GM21367 (cell line): ENCODE data around the gene BMP8B.
"Not testable (repeated sequence)": the region's sequence is repeated elsewhere in the genome, so short reads cannot be mapped to it uniquely, and the experiment has no call there.

Source experiments
- ATAC-seq: cut with Tn5 transposase; IDR thresholded peaks from one replicate; pipeline ENCODE4 v1.9.1; 2021; ENCODE audit not compliant: unreplicated experiment

The BMP8B gene

DNA sequence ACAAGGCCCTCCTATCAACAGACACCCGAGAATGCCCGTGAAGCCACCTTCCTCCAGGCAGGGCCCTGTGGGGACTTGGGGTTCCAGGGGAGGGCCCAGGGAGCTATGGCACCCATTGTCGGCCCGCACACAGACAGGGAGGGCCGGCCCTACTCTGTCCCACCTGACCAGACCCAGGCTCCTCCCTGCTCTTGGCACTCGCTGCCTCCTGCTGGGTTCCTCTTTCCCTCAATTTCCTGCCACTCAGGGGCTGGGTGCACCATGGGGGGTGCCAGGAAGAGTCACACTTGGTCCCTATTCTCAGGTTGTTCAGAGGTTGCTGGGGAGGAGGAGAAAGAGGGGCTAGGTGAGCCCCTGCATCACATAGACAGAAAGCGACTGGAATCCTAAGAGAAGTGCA, 9.5 kb downstream of the BMP8B start:
- ATAC-seq = no peak

DNA sequence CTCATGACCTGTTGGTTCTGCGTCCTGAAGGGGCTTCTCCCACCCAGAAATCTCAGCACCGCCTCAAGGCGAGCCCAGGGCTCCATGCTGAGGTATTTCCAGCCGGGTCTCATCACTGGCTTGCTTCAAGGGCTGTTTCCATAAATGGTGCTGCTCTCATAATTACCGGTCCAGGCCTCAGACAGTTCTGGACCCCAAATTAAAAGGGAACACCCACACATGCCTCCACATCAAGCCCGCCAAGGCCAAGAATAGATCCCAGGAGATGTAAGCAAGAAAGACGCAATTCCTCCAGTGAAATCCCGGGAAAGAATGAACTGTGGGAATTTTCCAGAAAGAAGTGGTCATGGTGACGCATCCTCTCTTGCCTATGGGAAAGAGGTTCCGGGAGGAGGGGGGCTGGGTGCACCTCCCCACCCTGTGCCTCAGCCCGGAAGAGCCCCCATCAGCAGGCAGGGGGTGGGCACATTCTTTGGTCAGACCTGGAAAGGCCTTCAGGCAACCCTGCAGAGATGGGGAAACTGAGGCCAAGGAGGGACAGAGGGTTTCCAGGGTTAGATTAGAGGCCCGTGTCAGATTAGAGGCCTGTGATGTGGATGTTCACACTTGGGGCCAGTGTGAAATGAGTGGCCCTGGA, 10.1 kb downstream of the BMP8B start:
- not testable (repeated sequence) for ATAC-seq

DNA sequence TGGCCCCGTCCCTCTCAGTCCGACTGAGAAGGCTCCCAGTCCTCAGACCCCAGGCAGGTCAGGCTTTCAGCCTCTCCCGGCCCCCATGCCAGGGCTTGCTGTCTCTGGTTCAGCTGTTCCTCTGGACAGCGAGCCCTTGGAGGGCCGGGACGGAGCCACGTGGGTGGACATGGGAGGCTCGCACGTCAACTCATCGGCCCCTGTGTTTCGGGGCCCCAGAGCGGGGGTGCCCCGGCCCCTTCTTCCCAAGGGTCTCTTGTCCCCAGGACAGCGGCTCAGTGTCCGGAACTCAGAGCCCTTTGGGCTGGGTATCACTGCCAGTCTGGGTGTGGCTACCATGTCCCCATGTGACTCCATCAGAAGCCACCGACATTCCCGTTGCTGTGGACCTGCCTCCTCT, 10.8 kb downstream of the BMP8B start:
- not testable (repeated sequence) for ATAC-seq

DNA sequence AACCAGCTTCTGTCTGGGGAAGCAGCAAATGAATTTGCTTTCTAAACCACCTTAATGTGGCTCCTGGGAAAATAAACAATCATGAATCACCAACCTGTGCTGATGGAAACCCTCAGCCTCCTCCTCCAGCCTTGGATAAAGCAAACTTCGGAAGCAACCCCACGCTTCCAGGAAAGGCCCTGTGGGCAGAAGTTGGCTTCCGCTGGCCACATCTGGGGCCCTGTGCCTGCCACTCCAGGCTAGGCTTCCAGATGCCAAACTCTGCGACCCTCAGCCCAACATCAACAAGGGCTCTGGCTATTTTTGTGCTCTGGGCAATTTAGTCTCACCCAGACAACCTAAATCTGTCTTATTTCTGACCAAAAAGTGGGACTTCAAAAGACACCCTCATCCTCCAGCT, 11.4 kb downstream of the BMP8B start:
- no peak for ATAC-seq

DNA sequence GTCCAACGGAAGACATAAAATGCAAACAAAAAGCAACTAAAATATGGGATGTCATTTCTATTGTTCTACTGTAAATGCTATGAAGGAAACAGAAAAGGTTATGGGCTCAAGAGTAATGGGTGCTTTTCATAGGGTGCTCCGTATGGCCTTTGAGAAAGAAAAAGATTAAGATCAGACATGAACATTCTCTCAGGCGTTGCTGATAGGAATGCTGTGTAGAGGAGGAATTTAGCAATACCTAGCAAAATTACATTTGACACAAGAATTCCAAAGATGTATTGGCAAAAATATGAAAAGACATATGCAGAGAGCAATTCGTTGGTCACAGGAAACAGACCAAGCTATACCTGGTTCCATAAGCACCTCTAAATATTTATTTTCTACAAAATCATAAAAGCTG, 11.8 kb downstream of the BMP8B start:
- no peak for ATAC-seq

DNA sequence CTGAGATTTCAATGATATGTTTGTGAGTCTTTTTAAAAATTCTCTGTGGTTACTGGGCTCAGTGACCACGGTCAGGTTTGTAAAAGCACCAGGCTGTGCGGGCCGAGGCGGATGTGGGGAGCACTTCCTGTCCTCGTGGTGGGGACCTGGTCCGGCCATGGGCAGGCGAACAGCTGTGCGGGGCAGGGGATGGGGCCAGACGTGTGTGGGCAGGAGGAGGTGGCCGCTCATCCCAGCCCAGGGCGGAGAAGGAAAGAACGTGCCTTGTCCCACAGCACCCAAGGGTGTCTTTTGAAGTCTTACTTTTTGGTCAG, 12.3 kb downstream of the BMP8B start:
- no peak for ATAC-seq

DNA sequence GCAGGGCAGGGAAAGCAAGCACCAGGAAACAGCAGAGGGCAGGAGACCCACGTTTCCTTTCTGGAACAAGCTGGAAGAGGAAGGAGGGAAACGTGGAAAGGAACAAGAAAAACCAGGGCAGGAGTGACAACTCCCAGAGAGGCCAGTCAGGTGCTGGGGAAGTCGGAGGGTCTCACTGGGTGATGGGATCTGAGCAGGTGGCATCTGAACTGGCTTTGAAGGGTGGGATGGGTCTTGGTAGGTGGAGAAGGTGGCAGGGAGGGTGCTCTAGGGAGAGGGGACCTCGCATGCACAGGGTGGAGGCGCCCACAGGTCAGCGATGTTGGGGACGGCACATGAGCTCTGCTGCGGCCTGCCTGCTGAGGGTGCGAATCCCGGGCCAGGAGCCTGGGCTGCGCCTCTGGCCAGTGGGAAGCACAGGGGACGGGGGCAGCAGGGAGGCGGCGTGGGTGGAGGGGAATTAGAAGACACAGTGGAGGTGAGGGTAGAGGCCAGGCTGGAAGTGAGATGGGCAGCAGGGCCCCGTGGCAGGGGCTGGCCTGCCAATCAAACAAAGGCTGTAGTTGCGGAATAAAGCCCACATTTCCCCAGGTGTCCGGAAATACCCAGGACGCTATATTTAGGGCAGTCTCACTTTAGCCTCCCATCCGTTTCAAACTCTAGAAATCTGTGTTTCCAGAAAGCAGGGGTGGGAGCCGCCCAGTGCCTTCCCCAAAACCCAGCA, 12.8 kb downstream of the BMP8B start:
- not testable (repeated sequence) for ATAC-seq

DNA sequence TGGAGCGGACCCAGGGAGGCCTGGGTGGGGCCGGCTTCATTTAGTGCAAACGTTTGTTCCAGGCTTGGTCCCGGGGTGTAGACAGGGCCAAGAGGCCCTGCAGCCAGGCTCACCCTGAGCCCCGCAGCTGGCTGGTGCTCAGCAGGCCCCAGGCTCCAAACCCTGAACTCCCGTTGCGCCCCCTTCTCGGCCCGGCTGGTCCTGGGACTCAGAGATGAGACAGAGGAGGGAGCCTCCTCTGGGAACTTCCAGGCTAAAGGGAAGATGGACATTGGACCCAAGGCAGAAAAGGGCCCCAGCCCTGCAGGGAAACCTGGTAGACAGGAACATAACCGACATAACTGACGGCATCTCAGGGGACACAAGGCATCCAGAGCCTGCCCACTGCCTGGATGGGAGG, 13.5 kb downstream of the BMP8B start:
- not testable (repeated sequence) for ATAC-seq

DNA sequence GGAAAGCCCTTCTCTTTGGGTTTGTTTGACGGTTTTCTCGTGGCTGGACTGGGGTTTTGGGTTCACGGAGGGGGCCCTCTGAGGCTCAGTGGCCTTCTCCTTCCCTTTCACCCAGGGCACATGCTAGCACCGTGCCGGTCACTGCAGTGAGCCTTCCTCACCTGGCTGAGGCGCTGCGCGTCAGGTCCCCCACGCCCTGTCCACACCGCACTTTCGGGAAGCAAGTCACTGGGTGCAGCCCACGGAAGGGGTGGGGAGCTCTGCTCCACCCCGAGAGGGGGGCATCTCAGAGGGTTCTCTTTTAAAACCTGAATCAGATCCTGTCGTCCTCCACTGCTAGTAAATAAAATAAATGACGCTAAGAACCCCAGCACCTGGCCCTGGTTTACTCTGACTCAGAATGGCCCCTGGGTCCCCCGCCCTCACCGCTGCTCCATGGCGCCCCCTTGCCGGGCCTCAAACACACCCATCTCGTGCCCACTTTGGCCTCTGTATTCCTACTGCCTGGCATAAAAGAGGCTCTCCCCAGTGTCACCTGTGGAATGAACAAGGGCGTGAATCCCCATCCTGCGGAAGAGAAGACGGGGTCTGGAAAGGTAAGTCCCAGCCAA, 15.2 kb downstream of the BMP8B start:
- not testable (repeated sequence) for ATAC-seq

DNA sequence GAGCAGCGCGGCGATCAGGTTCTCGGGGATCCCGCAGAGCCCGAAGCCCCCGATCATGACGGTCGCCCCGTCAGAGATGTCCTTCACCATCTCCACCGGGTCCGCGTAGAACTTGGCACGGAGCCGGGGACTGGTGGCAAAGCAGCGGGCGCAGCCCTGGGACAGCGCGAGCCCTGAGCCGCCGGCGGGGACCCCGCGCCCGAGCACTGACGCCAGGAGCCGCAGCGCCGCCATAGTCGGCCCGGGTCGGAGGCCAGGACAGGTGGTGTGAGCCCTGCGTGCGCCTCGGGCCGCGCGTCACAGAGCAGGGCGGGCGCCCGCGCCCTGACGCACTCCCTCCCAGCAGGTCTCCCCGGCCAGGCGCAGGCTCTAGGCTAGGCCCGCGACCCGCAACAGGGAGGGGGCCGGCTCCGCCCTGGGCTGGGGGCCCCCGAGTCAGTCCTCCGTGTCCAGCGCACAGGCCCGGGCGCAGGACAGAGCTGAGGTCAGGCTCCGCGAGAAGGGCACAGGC, 17.6 kb downstream of the BMP8B start, which contains the start of gene OXCT2:
Gene OXCT2 (minus strand): TSS at position 327 of the 511 bp plus-strand sequence. CDS start 93 bp downstream, at position 234.
- ATAC-seq = not testable (repeated sequence)

DNA sequence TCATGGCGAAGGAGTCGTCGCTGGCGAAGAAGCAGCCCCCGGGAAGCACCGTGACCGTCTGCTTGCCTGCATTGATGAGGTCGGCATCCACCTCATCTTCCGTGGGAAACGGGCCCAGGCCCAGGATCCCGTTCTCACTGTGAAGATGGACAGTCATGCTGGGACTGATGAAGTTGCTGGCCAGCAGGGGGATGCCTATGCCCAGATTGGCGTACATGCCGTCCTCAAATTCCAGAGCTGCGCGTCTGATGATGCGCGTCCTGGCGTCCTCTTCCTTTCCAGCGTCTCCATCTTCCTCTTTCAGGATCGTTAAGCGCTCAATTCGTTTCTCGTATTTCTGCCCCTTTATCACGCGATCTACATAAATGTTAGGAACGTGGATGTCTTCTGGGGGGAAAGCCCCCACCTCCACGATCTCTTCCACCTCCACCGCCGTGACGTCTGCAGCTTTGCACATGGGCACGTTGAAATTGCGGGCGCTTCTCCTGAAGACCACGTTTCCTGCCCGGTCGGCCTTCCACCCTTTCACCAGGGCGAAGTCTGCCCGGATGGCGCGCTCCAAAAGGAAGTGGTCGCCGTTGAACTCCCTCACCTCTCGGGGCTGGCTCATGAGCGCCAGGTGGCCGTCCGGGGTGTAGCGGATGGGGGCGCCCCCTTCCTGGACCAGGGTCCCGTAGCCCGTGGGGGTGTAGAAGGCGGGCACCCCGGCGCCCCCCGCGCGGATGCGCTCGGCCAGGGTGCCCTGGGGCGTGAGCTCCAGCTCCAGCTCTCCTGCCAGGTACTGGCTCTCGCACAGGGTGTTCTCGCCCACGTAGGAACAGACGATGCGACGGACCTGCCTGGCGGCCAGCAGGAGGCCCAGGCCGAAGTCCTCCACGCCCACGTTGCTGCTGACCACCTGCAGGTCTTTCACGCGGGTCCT, 18.3 kb downstream of the BMP8B start:
- ATAC-seq = not testable (repeated sequence)

DNA sequence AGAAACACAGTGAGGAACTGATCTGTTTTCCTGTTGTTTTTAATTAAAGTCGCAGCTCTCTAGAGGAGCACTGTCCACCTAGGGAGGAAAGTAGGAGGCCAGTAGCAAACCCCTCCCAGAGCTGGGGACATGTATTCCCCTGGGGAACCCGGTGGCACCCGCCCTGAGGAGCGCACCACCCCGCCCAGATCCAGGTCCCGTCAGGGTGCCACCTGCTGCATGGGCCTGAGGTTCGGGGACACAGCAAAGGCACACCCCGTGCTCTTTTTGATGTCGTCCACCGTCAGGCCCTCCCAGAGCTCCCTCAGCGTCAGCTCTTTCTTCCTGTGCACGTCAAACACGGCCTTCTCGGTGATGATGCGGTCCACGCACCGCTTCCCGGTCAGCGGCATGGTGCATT, 19.2 kb downstream of the BMP8B start:
- not testable (repeated sequence) for ATAC-seq

DNA sequence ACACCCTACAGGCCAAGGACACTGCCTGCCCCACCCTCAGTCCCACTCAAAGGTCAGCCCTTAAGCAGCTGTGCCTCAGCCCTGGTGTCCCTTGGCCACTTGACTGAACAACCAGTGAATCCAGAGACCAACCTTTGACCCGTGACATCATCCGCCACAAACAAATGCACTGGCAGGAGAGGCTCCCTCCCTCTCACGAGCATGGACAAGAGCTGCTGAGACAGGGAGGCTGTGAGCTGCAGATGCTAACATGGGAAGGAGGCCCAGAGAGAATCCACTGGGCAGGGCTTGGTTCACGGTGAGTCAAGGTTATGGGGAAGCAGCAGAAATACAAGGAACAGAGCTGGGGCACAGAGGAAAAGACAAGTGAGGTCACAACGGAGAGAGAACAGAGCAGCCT, 22.2 kb downstream of the BMP8B start:
- ATAC-seq = not testable (repeated sequence)

DNA sequence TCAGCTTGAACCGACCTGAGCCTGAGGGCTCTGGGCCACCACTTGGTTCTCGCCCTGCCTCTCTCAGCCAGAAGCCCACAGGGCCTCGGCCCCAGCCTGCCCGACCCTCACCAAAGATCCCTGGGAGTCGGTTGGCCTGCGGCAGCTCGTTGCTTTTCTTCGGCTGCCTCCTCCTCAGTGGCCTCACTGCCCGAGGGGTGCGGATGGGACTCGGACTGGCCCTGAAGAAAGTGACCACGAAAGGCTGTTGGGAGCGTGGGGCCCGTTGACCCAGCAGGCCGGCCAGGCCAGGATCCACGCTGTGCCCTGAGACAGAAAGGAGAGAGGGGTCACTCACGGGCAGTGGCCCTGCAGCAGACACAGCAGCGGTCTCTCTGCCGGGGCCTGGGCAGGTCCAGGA, 24.2 kb downstream of the BMP8B start:
- not testable (repeated sequence) for ATAC-seq

DNA sequence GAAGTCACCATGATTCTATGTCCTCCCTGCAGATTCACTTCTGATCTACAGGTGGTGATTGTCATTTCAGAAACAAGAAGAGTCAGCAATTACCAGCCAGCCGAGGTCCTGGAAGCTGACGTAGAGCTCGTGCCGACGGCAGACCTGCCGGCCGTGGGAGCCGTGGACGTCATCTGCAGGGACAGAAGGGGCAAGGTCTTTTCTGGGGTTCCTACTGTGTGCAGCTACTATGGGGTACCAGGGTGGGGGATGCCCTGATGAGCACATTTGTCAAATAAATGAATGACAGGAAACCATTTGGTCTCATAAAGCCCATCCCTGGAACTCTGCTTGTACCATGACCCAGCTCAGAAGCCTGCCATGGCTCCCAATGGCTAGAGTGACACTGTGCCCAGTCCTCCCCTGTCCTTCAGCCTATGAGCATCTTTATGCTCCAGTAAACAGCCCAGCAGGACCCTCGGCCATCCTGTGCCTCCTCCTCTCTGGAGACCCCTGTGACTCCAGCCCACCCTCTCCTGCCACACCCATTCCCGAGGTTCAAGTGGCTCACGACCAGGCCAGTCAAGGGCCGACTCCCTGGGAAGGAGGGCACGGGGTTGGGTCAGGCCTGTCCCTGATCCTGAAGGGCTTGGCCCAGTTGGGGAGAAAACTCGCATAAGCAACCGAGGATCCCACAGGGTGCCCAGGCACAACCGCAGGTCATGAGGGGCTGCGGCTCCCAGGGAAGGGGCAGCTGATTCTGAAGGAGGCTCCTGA, 24.9 kb downstream of the BMP8B start:
- not testable (repeated sequence) for ATAC-seq

DNA sequence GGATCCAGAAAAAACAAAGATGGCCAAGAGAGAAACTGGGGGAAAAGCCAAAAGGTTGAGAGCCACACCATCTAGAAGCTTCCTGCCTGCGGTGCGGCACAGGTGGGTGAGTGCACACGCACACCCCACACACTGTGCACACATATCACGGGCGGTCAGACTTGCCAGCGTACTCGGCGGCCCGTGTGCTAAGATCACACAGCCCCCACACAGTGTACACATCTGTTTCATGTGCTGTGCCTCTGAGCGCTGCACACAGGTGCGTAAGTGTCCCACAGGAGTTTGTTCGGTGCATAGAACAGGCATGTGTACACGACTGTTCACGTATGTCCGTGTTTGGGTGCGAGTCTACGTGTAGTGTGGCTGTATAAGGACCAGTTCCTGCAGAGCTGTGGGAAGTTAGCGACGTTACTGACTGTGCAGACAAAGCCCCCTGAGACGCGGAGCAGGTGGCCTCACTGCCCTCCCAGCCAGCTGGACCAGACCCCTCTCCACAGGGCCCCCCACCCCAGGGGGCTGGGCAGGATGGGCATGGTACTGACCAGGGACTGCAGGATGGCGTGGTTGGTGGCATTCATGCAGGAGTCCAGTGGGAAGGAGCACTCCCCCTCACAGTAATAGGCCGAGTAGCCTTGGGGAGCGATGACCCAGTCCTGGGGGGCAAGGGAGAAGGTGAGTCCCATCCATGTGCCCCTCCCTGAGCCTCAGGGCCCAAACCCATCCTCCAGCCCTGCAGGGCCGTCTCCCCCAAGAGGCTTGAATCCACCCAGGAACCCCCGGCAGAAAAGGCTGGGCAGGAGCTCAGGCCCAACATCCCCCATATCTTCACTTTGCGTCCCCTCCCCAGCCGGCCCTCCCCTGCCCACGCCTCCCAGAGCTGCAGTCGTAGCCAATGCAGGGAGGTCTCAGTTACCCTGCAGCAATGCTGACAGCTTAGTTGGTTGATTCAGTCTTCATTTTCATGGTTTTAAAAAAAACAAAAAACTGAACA, 25.8 kb downstream of the BMP8B start:
- ATAC-seq = no peak

DNA sequence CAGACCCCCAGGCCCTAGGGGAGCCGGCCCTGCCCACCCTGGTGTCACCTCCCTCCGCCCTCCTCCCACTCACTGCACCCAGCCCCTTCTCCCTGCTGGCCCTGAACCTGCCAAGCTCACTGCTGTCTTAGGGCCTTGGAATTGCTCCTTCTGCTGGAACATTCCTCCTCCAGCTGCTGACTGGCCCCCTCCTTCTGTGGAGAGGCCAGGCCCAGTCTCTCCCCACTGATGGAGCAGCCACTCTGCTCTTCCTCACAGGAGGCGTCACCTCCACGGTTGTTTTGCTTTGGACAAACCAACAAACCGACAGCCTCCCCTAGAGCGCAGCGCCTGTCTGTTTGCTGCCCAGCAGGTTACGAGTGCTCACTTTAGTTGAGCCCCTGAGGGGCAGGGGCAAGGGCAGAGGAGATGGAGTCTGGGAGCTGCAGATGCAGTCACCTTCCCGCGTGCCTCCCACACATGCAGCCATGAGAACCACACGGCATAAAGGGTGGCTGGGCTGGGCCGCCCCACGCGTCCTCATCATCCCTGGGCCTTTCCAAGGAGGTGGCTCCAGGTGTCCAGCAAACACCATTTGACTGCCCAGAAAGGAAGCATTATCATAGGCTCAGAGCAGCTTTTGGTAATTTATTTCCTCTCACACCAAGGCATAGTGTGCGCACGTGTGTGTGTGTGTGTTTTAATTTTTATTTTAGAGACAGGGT, 27.0 kb downstream of the BMP8B start:
- no peak for ATAC-seq

DNA sequence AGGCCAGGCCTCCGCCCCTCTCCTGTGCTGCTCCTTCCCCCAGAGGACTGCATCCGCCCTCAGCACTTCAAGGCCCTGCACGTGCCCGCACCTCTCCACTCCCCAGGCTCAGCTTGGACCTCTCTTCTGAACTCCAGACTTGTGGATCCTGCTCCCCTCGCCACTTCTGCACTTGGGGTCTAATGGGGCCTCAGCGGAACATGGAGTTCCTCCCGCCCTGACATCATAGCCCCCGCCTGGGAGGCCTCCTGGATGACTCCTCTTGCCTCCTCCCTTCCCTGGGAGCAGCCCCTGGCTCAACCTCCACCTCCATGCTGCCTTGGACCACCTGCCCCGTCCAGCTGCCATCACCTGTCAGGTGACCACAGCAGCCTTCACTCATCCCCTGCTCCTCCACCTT, 27.6 kb downstream of the BMP8B start:
- no peak for ATAC-seq
